GM21619 (cell line): ENCODE results near the gene PNMA6F.

ENCODE experiments used
- ATAC-seq: cut with Tn5 transposase; IDR thresholded peaks from one replicate; pipeline ENCODE4 v1.9.1; 2021; ENCODE audit not compliant: unreplicated experiment

Gene PNMA6F

GRCh38 chrX:153321381-153322124 lies at the start of gene PNMA6F:
TSS of gene PNMA6F (minus strand) at chrX:153321767. CDS start at chrX:153320674, 1,093 bp downstream.
- ATAC-seq, result no peak

GRCh38 chrX:153371256-153371655 lies 49.7 kb upstream of the PNMA6F start:
- no peak for ATAC-seq

DNA sequence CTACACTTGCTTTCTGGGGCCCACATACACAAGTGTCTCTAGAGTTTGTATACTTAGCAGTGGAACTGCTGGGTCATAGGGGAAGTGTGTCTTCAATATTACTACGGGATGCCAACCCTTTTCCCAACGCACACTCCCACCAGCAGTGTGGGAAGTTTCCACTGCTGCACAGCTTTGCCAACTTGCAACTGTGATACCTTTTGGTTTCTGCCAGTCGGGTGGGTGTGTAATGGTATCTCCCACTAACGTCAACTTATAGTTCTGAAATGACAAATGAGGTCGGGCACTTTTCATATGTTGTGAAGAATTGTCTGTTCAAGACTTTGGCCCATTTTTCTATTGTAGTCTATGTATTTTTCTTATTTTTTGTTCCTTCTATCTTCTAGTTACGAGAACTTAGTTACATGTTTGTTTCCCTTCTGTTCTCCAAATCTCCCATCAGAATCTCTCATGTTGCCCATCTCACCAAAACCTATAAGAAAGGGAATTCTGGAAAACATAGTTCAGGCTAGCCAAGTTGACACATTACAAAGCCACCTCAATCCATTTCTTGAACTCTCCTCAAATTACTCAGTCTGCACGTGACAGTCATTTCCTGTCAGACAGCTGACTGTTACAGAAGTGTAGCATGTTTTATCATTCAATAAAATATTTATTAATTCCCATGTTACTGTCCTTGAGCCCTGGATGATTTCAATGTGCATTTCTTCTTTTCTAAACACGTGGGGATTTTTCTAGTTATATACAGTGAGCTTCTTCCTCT lies 48.9 kb upstream of the PNMA6F start:
- ATAC-seq, result no peak

DNA sequence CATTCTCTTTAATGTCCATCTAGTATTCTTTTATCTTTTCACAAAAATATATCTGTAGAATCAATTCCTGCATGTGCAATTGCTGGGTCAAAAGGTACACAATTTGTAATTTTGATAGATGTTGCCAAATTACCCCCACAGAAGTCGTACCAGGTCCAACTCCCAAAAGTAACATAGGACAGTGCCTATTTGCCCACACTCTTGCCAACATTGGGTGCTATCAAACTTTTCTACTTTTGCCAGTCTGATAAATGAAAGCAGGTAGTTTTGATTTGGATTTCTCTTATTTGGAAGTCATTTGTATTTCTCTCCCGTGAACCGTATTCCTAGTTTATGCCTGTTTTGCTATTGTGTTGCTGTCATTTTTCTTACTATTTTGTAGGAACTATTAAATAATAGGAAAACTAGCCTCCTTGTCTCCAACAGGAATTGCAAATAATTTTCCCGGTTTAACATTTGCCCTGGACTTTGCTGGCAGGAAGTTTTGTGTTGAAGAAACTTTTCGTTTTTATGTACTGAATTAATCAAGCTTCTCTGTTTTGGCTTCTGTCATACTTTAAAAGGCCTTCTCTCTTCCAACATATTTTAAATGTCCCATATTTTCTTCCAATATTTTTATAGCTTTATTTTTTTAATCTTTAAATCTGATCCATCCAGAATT lies 45.4 kb upstream of the PNMA6F start:
- no peak for ATAC-seq

DNA sequence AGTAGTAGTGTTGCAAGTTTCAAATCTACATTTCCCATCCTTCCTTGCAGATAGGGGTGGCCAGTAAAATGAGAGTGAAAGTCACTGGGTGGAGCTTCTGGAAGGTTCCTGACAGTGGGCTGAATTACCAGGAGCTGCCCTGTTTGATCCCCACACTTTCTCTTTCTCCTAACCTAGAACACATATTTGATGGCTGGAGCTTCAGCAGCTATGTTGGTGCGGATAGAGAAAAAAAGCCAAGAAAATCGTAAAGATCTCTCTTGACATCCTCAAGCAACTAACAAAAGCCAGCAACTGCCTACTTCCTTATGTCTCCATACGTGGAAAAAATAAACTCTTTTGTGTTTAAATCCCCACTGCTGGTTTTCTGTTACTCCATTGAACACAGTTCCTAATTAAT lies 44.6 kb upstream of the PNMA6F start:
- no peak for ATAC-seq

- ATAC-seq, result no peak
These were observed 44.1 kb upstream of the PNMA6F start for GRCh38 chrX:153365670-153366069.

GRCh38 chrX:153361781-153362397 lies 40.3 kb upstream of the PNMA6F start:
- no peak for ATAC-seq

GRCh38 chrX:153357877-153358276 lies 36.3 kb upstream of the PNMA6F start:
- ATAC-seq, result no peak

DNA sequence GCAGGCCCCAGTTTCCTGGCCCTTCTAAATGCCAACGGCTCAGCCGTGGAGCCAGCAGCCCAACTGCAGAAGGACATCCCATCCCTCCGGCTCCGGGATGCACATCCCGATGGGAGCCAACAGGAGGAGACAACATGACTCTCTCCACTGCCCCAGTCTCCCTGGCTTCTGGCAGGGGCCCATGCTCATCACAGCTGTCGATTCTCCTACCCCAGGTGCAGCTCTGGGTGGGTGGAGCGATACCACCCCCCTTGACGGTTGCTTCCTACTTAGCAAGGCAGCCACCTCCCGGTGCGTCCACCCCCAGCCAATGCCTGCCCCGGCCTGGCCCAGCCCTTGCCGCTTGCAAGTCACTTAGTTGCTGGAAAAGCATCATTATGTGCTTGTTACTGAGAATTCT lies 31.8 kb upstream of the PNMA6F start:
- no peak for ATAC-seq

DNA sequence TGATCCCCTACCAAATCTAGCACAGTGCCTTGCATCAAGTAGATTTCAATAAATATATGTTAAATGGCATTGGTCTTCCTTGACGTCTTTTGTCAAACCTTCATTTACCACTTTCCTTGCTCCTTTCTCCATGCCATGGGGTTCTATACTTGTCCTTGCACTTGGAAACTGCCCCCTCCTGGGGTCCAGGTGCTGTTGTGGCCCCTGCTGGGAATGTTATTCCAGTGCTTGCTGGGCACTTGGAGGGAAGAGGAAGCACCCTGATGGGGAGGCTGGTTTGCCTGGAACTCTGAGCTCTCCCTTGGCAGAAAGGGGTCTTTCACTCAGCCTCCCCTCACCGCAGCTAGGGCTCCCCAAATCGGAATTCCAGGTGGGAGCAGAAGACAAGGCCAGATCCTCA lies 31.3 kb upstream of the PNMA6F start:
- no peak for ATAC-seq

DNA sequence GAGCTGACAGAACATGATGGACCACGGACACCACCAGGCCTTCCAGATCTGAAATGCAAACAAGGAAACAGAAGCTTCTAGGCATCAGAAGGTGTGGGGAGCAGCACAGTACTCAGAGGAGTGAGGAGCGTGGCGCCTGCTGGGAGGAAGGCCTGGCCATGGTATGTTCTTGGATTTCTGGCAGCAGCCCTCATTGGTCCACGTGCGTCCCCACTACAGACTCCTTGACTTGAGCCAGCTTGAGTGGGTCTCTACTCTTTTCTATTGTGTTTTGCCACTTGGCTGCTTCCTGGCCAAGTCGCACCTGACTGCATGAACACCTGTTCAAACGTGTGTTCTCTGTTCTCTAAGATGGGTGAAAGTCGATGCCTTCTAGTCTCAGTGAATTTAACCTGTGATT lies 30.4 kb upstream of the PNMA6F start:
- no peak for ATAC-seq

DNA sequence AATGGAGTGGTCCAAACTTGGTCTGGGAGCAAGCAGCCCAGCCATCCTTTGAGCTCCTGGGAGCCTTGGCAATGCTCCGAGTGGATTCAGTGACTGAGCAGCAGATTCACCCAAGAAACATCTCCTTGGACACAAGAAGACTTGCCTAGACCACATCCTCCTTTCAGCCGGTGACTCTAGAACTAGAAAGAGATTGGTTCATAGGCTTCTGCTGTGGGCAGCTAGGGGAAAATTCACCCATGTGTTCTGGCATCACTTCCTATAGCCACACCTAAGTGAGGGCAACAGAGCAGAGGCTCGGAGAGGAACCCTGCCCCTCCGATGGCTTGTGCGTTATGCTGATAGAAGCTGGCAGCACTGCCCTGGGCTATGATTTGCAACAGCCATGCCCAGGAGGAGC lies 28.4 kb upstream of the PNMA6F start:
- ATAC-seq, result no peak

DNA sequence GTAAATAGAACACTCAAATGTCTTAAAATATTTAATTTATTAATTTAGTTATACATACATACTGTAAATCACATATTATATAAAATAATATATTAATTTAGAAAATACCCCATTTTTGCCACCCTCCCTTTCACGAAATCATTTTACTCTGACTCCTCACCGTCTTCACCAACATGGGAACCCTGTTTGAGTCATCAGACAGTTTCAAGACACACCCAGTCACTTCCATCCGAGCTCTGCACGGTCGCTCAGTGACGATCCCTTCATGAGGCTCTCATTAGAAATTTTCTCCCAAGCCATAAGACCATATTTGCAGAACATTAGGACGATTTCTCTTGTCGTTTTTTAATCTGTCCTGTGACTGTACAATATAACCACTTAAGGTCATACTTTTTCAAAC lies 26.9 kb upstream of the PNMA6F start:
- no peak for ATAC-seq

DNA sequence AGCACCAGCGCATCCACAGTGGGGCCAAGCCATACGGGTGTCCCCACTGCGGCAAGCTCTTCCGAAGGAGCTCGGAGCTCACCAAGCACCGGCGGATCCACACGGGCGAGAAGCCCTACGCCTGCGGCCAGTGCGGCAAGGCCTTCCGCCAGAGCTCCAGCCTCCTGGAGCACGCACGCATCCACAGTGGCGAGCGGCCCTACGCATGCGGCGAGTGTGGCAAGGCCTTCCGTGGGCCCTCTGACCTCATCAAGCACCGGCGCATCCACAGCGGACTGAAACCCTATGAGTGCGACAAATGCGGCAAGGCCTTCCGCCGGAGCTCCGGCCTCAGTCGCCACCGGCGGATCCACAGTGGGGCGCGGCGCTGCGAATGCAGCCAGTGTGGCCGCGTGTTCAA lies 26.0 kb upstream of the PNMA6F start:
- no peak for ATAC-seq

DNA sequence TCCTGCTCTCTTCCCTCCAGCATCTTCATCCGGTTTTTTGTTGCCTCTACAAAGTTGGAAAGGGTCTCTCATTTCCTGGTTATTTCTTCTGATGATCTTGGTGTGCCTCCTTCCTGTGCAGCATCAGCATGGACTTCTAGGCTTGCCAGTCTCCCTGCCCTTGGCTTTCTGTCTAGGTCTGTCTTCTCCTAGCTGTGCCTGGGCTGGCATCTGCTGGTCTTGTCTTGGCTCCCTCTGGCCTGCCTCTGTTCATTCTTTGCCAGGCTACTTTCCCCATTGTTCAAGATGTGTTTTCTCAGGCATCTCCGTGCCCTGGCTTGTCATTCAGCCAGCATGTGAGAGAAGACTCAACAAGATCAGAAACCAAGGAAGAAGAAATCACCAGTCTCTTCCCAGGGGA lies 22.1 kb upstream of the PNMA6F start:
- ATAC-seq, result no peak

- ATAC-seq, result no peak
These were observed 21.4 kb upstream of the PNMA6F start for GRCh38 chrX:153342762-153343558.

DNA sequence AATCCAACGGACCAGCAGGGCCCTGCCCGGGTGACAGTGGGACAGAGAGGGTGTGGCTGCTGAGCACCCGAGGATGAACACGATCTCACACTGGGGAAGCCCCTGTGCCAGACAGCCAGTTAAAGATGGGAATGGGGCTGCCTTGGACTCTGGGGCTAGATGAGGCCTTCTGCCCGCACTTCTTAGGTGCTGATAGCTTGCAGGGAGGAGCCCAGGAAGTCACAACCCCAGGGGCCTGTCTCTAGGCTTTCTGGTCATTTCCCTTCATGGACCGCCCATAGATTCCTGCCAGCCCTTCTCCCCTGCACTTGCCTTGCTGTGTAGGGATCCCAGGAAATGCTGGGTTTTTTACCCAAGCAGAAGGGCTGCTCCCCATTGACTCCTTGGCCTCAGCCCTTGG lies 18.5 kb upstream of the PNMA6F start:
- no peak for ATAC-seq

GRCh38 chrX:153339662-153340061 lies 18.1 kb upstream of the PNMA6F start:
- no peak for ATAC-seq

GRCh38 chrX:153338836-153339235 lies 17.3 kb upstream of the PNMA6F start:
- ATAC-seq, result no peak

DNA sequence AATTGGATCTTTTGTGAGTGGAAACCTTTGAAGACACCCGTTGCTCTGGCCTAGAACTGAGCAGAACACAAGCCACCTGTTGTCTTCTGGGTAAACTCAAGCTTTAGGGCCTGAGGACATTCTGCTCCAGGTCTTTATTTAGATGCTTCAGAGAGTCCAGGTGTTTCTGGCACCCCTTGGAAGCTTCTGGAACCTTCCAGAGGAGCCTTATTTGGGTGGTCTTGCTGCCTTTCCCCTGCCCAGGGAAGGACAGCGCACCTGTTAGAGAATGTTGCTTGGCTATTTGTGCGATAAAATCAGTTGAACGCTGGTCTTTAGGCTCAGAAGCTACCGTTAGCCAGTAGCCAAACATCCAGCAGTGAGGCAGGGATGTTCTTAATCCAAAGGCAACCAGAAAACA lies 15.4 kb upstream of the PNMA6F start:
- ATAC-seq, result no peak
